HG02763 (cell line): Measurements from ENCODE around the gene MIOX.

Source experiments
- ATAC-seq: cut with Tn5 transposase; IDR thresholded peaks from one replicate; pipeline ENCODE4 v1.9.1; 2021; ENCODE audit warnings: mild to moderate bottlenecking, moderate library complexity; ENCODE audit not compliant: unreplicated experiment

Gene MIOX

GRCh38 chr22:50454556-50455075 lies 32.0 kb upstream of the MIOX start:
- no peak for ATAC-seq

GRCh38 chr22:50455201-50455600 lies 31.5 kb upstream of the MIOX start:
- ATAC-seq, result no peak

GRCh38 chr22:50456026-50456425 lies 30.6 kb upstream of the MIOX start:
- ATAC-seq, result no peak

GRCh38 chr22:50456466-50457234 lies 30.0 kb upstream of the MIOX start:
- no peak for ATAC-seq

- ATAC-seq, result no peak
These were observed 27.6 kb upstream of the MIOX start for GRCh38 chr22:50459016-50459415.

GRCh38 chr22:50459496-50460140 lies 27.0 kb upstream of the MIOX start:
- ATAC-seq, result no peak

GRCh38 chr22:50460938-50461337 lies 25.7 kb upstream of the MIOX start:
- no peak for ATAC-seq

GRCh38 chr22:50461536-50461935 lies 25.1 kb upstream of the MIOX start:
- no peak for ATAC-seq

- ATAC-seq, result no peak
These were observed 24.6 kb upstream of the MIOX start for GRCh38 chr22:50461979-50462540.

- no peak for ATAC-seq
These were observed 23.3 kb upstream of the MIOX start for GRCh38 chr22:50463188-50463900.

- ATAC-seq, result no peak
These were observed 22.2 kb upstream of the MIOX start for GRCh38 chr22:50464451-50464850.

GRCh38 chr22:50465066-50465930 lies 21.4 kb upstream of the MIOX start:
- no peak for ATAC-seq

GRCh38 chr22:50467341-50467740 lies 19.3 kb upstream of the MIOX start:
- no peak for ATAC-seq

GRCh38 chr22:50467773-50468440 lies 18.8 kb upstream of the MIOX start:
- ATAC-seq, result no peak

- no peak for ATAC-seq
These were observed 18.0 kb upstream of the MIOX start for GRCh38 chr22:50468626-50469025.

GRCh38 chr22:50469377-50470305 lies 17.0 kb upstream of the MIOX start:
- ATAC-seq, result peak; percentile 58

- ATAC-seq, result no peak
These were observed 16.2 kb upstream of the MIOX start for GRCh38 chr22:50470491-50470890.

- no peak for ATAC-seq
These were observed 15.3 kb upstream of the MIOX start for GRCh38 chr22:50471197-50471847.
